NCI-H69 (cell line): ENCODE measurements around the gene RAB31.
"Not testable (repeated sequence)": the region's sequence is repeated elsewhere in the genome, so short reads cannot be mapped to it uniquely, and the experiment has no call there.

ENCODE experiments used
- DNase-seq: peaks from one replicate; lab custom pipeline; 2025; lab: John Stamatoyannopoulos, UW

The RAB31 gene

DNA sequence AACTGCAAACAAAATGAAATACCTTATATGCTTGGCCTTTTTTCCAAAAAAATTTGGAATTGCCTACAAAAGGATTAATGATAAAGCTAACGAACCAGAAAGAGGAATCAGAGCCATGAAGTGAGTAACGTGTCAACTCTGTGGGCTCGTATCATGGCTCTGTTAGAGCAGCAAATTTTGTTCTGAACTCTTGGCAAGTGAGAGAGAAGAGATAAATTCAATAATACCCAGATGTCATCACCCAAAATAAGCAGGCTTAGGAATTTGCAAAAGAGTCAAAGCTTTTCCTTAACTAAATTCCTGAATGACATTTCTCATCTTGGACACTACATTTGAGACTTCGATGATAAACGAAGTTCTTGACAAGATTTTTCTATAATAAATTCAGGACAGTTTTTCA is 182.1 kb downstream of the RAB31 start:
- DNase-seq, result no peak

DNA sequence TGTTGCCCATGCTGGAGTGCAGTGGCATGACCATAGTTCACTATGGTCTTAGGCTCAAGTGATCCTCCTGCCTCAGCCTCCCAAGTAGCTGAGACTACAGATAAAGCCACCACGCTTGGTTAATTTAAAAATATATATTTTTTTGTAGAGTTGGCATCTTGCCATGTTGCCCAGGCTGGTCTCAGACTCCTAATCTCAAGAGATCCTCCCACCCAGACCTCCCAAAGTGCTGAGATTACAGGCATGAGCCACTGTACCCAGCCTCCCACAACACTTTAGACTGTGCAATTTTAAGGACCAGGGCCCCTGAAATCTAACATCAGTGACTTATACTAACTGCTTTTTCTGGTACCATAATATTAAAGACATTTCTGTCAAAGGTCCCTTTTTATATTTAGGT is 182.9 kb downstream of the RAB31 start:
- no peak for DNase-seq

DNA sequence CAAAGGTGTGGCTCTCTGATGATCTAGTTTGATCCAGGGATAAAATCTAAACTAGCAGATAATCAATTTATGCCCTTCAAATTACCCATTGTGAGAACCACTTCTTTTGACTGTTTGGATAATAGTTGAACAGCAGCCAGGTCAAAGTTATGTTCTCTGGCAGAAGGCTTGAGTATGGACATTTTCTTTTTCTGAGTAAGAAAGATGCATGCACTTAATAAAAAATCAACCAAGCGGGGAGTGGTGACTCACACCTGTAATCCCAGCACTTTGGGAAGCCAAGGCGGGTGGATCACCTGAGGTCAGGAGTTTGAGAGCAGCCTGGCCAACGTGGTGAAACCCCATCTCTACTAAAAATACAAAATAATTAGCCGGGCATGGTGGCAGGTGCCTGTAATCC is 183.4 kb downstream of the RAB31 start:
- not testable (repeated sequence) for DNase-seq

DNA sequence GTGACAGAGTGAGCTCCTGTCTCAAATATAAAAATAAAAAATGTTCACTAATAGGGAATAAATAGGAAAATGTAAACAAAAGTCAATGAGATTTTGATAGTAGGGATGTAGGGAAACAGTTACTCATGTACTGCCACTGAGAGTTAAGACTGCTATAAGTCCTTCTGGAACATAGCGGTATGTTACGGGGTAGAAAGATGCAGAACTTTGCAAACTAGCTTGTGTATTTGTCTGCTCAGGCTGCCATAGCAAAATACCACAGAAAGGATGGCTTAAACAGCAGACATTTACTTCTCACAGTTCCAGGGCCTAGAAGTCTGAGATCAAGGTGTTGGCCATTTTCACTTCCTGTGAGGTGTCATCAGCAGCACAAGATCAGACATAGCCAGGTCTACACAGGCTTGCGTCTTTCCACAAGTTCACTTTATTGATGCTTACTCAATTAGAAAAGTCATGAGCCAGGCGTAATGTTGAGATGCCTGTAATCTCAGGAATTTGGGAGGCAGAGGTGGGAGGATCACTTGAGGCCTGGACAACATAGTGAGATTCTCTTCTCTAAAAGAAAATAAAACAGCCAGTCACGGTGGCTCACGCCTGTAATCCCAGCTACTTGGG is 186.5 kb downstream of the RAB31 start:
- DNase-seq, result no peak

DNA sequence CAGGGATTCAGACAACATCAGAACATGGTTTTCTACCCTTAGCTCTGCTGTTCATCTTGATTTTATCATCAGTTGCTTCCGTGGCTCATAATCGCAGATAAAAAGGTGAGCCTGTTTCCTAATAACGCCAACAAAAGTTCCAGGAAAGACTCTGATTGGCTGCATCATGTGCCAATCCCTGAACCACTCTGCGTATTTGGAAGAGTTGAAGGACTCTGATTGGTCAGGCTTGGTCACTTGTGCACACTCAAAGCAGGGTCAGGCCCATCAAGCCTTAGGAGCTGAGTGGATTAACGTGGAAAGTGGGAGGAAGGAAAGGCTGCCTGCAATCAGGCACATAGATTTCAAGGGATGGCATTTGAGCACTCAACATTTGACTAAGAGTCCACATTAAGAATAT is 189.0 kb downstream of the RAB31 start:
- no peak for DNase-seq

DNA sequence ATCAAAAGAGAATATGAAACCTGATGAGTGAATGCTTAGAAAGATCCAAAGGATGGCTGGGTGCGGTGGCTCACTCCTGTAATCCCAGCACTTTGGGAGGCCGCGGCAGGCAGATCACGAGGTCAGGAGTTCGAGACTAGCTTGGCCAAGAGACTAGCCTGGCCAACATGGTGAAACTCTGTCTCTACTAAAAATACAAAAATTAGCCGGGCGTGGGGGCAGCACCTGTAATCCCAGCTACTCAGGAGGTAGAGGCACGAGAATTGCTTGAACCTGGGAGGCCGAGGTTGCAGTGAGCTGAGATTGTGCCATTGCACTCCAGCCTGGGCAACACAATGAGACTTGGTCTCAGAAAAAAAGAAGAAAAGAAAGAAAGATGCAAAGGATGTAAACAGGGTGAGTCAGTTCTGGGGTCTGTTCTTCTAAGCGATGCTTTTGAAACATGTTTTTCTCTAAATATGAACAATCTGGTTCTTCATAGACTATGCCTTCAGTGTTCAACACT is 189.7 kb downstream of the RAB31 start:
- not testable (repeated sequence) for DNase-seq

DNA sequence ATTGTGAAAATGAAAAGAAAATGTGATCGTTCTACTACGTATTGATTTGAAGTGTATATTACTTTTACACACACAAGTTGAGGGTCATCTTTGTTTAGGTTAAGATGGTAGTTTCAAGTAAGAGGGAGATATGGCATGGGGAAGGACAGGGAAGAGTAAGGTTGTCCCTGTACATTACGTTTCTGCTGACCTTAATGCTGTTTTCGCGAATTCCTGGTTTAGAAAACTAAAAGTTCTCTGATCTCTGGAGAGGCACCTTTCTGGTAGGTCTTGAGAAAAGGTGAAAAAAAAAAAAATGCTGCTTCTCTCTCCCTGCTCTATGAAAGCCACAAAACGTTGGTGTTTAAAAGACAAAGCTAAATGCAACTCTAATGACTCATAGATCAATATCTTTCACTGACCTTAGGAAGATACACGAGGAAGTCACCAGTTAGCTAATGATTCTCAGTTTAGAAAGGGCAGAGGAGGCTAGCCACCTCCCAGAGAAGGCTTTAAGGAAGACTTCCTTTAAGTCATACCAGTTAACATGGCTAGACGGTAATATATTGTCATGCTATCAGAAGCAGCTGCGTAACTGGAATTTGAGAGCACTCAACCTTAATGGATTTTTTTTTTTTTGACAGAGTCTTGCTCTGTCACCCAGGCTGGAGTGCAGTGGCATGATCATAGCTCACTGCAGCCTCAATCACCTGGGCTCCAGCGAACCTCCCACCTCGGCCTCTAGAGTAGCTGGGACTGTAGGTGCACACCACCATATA is 190.9 kb downstream of the RAB31 start:
- DNase-seq, result peak; percentile 53

DNA sequence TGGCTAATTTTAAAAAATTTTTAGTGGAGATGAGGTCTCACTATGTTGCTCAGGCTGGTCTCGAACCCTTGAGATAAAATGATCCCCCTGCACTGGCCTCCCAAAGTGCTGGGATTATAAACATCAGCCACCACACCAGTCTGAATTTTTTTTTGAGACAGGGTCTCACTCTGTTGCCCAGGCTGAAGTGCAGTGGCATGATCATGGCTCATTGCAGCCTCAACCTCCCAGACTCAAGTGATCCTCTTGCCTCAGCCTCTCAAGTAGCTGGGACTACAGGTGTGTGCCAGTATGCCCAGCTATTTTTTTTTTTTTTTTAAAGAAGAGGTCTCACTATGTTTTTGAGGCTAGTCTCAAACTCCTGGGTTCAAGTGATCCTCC is 191.4 kb downstream of the RAB31 start:
- DNase-seq, result not testable (repeated sequence)

DNA sequence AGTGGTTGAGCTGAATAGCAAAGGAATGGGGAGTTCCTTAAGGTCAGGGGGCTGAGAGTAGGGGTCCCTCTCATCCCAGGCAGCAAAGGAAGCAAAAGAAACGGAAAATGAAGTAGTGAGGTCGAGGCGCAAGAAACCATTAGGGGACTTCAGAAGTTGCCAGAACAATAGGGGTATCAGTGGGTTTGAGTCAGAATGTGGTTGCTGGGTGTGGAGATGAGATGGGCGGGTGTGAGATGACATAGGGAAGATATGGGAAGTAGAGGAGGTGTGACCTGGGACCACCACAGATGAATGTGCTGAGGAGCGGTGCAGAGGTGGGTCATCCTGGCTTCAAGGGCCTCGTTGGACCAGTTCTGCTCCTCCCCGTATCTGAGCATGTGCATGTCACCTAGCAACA is 192.6 kb downstream of the RAB31 start:
- DNase-seq, result no peak

DNA sequence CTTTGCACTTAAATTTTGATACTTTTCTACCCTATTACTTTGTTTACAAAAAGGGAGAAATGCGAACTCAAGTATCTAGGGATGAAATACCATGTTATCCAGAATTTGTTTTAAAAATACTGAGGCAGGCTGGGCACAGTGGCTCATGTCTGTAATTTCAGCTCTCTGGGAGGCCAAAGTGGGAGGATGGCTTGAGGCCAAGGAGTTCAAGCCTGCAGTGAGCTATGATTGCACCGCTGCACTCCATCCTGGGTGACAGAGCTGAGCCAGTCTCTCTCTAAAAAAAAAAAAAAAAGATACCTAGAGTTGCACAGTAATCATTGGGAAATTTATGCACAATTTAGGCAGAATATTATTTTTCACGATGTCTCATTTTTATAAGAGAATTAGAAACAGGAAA is 193.3 kb downstream of the RAB31 start:
- peak; percentile 77 for DNase-seq

DNA sequence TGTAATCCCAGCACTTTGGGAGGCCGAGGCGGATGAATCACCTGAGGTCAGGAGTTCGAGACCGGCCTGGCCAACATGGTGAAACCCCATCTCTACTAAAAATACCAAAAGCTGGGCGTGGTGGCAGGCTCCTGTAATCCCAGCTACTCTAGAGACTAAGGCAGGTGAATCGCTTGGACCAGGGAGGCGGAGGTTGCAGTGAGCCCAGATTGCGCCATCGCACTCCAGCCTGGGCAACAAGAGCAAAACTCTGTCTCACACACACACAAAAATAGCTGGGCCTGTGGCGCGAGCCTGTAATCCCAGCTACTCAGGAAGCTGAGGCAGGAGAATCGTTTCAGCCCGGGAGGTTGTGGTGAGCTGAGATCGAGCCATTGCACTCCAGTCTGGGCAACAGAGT is 194.2 kb downstream of the RAB31 start:
- not testable (repeated sequence) for DNase-seq

DNA sequence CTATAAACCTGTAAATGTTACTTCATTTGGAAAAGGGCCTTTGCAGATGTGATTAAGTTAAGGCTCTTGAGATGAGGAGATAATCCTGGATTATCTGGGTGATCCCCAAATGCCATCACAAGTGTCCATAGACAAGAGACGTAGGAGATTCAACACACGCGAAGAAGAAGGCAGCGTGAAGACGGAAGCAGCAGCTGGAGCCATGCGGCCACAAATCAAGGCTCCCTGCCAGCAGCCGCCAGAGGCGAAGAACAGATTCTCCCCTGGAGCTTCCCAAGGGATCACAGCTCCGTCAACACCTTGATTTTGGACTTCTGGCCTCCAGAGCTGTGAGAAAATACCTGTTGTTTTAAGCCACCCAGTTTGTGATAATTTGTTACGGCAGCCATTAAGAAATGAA is 194.7 kb downstream of the RAB31 start:
- DNase-seq, result peak; percentile 53

DNA sequence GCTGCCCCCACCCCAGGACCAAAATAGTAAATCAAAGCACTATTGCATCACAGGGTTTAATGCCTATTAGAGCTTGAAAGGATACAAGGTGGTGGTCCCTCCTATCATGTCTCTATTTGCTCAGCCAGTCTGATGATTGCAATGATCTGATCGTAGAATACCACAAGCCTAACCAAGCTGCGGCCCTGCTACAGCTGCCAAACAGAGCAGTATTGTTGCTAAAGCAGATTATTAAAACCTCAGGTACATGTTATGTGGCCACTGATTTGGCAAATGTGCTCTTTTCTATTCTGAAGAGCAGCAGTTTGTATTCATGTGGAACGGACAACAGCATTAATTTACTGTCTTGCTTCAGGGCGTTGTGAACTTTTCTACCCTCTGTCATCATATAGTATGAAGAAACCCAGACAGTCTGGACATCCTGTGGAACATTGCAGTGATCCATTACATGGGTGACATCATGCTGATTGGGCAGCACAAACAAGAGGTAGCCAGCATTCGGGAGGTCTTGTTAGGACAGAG is 197.4 kb downstream of the RAB31 start:
- peak; percentile 91 for DNase-seq

DNA sequence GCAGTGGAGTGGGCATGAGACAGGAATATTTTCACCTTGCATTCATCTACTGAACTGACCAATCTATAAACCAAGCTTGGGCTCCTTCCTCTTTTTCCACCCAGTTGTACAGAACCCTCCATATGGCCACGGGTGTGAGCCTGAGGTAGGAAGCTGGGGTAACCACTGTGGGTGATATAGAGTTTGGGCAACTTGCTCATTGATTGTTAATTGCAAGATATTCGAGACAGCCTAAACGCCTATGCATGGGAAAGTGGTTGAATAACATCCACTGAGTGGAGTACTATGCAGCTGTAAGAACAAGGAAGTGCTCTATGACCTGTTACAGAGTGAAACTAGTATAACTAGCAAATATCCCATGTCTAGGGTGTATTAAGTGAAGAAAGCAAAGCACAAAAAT is 198.4 kb downstream of the RAB31 start:
- no peak for DNase-seq

DNA sequence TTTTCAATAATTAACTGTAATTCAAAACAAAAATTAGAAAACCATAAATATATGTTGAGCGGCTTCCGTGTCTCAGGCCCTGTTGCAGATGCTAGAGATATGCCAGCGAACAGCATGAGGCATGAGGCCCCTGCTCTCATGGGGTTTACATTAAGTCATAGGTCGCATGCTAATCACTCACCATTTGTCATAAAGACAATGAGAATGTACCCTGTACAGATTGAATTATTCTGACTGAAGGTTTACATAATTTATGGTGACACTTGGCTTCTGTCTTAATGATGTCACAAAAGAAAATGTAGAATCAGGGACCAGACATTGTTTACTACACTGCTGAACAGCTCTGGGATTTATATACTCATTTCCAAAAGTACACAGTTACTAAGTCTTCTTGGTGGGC is 199.8 kb downstream of the RAB31 start:
- DNase-seq, result peak; percentile 78

DNA sequence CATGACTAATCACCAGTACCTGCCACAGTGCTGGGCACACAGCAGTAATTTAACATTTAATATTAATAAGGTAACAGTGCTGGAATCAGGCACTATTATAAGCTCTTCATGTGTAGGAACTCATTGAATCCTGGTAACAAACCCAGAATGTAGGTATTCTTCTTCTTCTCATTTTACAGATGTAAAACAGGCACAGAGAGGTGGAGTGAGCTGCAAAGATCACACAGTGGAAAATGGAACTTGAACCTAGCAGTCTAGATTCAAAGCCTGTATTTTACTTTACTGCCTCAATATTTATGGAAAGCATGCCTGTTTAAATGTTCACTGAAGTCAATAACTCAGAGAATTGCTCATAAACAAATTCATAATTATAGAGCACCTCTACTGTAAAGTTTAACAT is 202.0 kb downstream of the RAB31 start:
- no peak for DNase-seq

DNA sequence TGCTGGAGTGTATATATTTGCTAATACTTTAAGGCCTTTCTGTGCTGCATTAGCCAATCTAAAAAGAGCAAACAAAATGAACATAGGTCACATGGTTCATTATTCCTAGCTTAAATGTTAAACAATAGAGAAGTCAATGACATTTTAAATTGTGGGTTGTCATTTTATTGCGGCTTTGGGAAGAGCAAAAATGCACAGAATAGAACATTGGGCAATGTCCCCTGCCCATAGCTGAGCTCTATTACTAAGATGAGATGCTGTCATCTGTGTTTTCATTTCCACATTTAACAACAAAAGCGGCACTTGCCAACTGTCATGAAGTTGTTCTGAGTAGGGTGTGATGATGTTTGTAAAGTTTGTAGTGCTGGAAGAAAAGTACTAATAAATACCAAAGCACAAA is 202.6 kb downstream of the RAB31 start:
- no peak for DNase-seq

DNA sequence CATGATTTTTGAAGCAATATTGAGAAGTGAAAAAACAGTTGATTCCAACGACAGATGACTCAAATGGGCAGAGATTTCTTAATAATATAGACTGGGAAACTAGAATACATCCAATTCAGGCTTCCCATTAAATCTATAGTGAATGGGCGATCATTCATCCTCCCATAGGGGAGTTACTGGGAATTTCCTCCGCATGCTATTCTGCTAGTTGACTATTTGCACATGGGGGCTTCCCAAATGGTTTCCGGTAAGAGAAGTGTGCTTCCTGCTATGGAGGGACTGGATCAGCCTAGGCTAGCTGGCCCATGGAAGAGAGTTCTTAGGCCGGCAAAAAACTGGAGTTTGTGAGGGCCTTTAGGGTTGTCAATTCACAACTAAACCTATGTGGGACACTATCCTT is 203.1 kb downstream of the RAB31 start:
- DNase-seq, result no peak
